HG03135 (cell line): Measurements from ENCODE around the gene ARGLU1.
A peak's percentile ranks its signal among the peaks of the same experiment; 100 is the strongest.

ENCODE experiments used
- ATAC-seq: cut with Tn5 transposase; IDR thresholded peaks from one replicate; pipeline ENCODE4 v1.9.1; 2021; ENCODE audit warnings: mild to moderate bottlenecking, moderate library complexity; ENCODE audit not compliant: unreplicated experiment

Gene ARGLU1

DNA sequence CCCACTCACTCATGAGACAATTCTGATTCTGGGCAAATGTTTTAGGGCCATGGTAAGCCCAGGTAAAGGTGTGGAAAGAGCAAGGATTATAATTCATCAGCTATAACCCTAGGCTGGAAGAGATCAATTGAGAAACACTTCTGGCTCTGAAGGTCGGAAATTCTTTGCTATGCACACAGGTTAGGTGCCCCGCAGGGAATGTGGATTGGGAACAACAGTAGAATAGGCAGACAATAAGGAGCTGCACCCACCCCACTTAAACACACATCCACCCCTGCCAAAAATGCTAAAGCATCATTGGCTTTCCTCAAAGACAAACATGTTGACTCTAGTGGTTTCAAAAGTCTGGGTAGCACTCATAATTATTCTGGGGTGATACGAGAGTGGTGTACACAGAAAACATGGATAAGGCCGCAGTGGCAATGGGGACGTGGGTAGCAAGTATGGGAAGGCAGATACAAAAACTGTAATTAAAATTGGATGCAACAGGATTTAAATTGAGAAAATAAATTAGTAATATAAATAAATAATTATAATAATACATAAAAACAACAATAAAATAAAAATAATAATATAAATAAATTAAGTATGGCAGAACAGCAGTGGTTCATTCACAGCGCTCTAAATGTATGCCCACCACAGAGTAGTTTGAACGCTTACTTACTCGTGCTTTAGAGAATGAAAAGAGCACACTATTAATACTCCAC is 41.0 kb downstream of the ARGLU1 start:
- ATAC-seq: no peak

DNA sequence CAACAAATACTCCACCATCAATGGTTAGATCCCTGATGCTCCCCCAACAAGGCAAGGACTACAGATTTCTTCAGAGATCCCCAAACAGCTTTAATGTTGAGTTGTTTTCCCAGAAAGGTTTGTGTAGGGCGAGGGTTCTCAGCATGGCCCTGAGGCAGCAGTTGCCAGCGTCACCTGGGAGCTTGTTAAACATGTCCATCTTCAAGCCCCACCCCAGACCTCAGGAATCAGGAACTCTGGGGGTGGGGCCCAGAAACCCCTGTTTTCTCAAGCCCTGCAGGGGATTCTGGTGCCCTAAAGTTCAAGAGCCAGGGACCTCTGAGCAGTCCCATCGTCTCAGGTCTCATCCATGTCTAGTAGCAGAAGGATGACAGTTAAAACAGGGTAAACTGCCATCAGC is 42.1 kb downstream of the ARGLU1 start:
- ATAC-seq: no peak

DNA sequence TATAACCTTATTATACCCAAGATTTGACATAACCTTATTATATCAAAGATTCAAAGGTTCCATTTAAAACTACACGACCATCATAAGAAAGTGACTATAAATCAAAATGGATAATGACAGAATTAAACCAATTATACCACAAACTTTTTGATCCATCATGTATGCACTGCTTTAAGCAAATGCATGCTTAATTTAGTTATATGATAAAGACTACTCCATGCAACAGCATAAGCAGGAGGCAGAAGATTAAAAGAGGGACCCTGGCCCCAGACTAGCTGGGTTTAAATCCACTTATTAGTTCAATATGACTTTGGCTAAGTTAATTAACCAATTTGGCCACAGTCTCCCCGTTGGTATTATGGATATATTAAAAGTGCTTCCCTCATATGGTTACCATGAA is 43.8 kb downstream of the ARGLU1 start:
- no peak for ATAC-seq

DNA sequence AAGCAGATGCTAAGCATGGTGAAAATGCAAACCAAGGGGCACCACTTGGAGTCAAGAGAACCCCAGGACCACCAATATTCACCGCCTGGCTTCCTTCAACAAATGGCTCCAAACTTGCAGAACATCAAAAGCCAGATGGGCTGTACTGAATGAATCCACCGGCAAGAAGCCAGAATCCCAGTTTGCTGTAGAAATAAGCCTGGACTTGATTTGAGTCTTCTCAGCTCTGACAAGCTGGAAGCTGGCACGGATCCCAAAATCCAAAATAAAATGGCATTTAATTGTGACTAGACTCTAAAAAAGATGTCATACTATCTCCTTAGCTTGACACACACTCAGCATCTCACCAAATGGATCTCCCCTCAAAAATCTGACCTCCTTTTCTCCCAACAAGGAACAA is 44.4 kb downstream of the ARGLU1 start:
- ATAC-seq: no peak

DNA sequence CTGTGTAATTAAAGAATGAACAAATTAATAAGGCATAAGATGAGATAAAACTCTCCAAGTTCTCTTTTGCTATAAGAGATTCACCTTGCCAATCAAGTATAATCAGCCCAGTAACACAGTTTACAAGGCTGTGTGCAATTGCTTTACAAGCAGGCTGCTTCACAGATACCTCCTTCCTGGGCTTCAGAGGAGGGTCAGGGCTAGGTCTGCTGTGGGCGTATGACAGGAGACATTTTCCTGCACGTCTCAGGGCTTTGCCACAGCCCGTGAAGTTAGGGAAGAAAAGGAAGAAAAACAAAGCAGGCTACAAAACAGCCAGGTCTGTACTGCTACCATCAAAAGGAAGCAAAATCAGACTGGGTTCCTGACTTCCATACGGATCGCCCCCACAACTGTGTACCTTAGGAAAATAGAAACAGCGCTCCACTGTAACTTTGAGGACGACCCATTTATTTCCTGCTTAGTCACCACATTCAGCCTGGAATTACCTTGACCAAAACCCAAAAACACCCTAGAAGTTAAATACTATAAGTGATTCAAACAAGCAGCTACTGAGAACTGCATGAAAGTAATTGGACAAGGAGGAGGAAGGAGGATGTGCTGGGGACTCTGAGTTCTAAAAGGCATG is 44.9 kb downstream of the ARGLU1 start:
- no peak for ATAC-seq

DNA sequence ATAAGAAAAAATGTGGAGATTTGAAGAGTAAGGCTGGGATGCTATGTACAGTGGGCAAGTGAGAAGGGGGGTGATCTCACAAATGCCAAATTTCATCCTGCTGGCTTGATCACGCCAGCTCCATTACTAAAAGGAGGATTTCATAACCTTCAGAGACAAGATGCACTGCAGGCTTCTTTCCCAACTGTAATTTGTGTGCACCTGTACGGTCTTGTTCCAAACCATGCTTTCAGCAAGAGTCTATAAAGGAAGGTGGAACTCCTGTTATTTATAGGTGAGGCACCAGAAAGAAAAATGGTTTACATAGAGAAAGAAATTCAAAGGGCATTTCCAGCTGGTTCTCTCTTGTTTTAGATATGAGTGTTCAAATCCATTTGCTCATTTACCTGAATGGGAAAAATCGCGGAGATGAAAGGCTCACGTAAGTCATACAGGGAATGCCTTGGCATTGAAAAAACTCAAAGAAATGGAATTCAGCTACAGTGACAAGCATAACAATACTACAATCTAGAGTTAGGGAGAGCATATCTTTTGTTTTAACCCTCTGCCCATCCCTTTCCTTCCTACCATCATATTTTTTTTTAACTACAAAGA is 45.7 kb downstream of the ARGLU1 start:
- ATAC-seq: no peak

DNA sequence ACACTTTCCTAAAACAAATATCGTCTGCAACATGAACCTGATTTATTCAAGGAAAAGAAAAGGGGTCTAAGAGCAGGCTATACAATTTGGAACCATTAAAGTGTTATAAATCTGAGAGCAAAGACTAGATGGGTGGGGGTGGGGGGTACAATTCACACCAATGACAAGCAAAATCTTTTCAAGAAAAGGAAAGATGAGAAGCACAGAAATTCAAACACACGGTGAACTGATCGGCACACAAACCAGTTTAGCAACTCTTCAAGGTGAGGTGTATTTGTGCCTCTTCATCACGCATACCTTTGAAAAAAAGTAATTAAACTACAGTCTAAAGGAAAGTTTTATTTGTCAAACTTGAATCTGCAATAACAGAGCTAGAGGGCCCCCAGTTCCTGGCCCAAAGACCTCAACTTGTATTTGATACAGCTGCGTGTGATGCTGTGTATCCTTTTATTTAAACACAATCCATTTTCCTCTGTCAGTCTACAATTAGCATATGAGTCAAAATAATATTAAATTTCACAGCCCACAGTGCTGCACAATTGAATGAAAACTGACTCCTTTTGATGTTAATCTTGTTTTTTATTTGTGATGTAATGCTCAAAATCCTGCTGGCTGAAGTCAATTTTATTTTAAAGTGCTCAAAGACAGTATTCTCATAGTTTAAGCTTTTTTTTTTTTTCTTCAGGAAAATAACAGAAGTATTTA is 46.7 kb downstream of the ARGLU1 start:
- ATAC-seq: no peak

DNA sequence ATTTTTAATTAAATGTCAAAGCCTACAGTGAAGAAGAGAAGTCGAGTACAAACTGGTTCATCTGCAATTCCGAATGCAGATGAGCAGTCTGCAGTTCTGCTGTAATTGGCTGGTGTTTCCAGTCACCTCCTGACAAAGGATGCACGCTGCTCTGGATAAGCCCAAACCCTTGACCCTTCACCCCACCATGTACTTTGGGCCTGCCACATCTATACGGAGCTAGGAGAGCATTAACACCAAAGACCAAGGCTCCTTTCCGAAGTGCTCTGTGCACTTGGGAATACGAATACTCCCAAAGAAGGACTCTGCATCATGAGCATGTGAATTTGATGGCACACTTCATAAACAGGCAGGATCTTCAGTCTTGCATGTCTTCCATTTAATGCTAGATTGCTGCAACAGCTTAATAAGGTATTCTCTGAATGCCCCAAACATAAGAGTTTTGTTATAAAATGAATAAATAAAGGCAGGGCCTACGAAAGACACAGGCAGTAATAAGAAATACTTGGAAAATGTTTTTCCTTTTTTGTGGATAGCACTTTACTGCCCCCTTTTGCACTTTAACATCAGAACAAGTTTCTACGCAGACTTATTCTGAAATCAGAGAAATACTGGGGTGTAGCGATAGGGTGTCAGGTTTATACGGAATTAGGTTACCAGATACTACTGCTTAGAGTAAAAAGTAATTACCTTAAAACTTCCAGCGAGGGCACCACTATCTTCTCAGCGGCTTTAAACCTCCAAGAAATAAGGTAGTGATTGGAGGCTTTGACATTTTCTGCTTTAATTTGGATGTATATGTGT is 47.5 kb downstream of the ARGLU1 start:
- ATAC-seq: no peak

DNA sequence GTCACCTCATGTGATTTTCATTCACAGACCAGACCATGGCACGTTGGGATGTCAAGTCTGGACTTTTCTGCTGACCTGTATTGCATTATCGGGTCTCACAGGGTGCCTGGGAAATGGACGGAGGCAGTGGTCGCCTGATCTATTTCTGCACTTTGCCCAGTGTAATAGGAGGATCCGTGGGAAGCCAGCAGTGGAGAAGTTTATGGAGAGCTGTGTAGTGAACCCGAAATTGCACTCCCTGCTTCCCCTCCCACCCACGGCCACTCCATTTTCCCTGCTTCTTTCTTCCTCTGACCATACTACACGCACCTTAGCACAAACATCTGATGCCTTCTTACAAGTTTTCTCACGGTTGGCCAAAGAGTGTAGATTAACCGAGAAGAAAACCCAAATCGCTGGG is 49.4 kb downstream of the ARGLU1 start:
- no peak for ATAC-seq

DNA sequence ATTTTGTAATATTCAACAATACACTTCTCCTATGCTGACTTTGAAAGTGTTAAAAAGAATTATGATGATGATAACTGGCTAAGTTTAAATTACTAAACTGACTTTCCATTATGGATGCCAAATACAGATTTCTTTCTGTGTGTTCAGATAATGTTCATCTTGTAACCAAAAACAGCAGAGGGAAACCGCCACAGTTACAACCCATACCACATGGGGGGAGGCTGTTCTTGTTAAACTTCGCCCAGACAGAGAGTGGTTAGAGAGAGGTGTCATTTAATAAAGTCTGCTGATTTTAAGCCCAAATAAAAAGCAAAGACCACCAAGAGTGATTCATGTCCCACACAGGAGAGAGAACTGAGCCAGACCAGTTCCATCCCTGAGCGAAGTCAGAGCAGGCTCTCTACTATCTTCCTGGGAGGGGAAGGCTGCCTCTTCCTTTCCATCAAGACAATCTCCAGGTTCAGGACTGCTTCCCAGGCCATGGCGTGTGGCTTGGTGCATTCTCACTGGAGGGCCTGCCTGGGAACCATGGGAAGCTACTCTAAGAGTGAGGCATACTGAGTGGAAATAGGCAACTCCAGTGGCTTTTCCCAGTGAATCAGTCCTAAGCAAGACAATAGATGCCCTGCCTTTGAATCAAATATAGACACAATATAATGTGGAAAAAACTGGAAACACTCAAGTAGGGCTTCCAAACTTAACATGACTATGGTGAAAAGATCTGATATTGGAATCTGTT is 50.7 kb downstream of the ARGLU1 start:
- no peak for ATAC-seq

DNA sequence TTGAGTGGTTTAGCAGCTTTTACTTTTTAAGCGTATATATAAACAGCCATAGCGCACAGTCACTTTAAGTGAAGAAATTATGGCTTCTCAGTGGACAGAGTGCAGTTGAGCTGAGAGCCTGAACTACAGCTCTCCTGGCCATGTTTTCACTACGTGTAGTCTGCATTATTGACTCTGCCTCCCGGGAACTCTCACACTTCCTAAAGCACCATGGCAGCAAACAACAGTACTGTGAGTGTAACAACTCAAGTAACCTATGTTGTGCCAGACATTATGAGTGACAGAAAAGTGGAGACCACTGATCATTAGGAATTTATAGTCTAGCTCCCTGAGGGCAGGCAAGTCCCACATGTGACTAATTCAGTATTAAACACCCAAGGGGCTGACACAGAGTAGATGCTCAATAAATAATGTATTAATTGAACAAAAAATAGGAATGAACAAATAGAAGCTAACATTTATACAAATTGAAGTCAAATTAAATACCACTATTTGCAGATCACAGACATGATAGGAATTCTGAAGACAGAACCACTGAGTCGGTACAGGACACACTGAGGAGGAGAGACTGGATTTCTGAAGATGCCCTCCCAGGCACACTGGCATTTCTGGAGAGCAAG is 52.2 kb downstream of the ARGLU1 start:
- ATAC-seq: no peak

DNA sequence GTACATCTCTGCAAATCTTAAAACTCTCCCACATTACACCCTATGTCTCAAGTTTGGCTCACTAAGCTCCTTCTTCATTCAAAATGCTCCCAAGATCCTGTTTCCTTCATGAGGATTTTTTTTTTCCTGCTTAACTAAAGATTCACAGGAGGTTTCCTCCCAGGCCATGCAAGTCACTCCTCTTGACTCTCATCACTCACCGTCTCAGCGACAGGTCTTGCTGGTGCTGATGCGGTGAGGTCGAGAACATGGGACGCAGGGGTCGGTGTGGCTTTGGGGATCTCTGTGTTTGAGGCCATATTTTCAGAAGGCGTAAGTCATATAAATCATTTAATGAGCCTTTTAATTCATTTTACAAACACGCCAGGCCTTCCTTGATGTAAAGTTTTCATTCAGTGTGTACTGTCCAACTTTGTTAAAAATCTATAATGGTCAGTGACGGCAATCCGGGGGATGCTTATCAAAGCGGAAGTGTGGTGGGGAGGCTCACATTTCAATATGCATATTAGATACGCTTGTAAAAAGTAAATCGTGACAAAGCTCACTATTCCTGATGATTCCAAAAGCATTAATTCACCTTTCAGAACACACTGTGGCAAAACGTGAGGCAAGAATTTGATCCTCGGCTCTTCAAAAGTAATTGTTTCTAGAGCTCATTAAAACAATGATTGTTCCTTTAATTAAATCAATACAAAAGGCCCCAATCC is 52.9 kb downstream of the ARGLU1 start:
- no peak for ATAC-seq

DNA sequence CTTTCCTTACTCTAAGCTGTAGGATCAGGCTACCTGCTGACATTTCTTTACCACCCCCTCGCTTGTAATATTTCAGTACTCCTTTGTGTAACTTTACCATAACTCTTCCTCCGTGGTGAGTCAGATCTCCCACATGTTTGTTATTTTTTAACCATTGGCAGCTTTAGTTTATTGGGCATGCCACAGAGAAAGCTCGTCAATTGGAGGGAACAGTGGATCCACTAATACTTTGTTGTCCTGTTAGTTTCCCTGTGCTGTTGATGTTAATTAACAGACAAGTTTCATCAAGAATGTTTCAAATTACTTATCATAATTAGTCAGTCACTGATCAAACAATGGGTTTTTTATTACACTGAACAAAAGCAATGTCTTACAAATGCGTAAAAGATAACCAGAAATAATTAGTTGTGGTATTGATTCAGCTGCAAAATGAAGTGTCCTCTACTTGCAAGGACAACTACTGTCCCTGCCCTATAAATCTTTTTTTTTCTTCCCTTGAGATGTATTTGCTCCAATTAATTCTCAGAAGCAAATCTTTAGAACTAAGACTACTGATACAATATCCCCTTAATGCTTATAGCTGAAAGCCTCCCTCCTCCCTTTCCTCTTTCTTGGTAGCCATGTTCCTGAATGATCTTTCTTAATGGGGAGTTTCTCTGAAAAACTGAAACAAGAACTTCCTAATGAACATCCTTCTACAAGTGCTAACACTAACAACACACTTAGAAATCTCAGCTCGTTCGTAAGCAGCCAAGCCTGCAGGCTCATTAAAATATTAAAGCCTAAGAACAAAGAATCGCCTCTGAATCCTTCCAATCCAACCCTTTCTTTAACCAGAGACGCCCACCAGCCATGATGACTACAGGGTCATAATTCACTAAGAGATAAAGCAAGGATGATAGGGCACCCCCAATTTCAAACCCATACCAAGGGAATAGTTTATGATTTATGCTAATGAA is 54.6 kb downstream of the ARGLU1 start:
- ATAC-seq: no peak

DNA sequence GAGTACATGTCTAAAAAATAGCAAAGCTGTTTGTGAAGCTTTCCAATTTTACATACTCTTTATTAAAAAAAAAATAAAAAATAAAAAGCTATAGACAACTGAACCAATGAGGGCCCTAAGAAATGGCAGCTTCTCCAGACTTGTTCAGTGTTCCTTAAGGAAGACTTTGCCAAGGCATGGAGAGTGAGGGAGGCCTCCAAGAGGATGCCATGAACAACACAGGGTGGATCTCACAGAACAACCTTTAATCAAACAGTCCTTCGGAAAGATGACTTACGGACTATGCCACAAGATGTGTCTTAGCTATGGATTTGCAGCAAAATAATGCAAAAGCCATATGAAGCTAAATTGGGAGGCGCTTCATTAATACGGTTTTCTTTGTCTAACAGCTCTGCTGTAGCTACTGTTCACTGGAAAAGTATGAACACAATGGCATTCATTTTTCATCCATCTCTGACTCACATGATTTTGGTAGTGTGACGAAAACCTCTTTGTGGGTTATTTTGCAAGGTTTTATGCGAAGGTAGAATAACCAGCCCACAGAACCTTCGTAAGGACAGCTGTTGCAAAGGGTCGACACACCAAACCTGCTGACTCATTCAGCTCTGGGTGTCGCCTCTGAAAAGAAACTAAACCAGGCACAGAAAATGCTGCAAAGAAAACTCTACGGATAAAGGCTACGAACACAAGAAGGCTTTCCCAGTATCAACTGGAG is 60.2 kb downstream of the ARGLU1 start:
- peak; percentile 66 for ATAC-seq

DNA sequence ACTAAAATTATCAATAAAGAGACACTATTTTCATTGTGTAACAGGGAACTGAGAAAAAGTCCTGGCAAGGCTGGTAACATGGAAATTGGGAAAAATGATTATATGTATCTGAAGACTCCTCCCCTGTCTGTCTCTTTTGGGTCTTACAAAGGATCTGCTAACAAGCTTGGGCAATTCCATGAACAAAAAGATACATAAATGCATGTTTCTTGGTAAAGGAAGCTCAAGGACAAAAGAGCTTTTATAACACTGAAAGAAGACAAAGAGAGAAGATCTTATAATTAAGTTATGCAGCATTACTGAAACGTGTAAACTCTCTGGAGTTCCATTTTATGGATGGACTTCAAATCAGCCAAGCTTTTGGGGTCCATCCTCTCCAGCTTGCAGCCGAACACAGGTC is 61.7 kb downstream of the ARGLU1 start:
- no peak for ATAC-seq

DNA sequence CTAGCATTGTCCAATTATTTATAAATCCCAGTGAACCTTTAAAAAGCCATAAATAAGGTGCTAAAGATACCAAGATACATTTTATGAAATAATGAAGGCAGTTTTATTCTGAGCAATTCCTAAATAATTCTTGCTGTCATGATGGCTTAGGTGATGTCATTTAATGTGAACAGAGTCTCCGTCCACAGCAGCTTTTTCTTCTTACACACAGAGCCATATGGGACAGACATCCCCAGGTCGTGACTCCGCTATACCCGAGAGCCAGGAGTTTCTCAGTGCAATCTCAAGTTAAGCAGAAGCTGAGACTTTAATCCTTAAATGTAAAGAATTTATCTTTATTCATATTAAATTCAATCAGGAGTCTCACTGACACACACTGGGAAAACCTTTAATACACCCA is 62.2 kb downstream of the ARGLU1 start:
- no peak for ATAC-seq

DNA sequence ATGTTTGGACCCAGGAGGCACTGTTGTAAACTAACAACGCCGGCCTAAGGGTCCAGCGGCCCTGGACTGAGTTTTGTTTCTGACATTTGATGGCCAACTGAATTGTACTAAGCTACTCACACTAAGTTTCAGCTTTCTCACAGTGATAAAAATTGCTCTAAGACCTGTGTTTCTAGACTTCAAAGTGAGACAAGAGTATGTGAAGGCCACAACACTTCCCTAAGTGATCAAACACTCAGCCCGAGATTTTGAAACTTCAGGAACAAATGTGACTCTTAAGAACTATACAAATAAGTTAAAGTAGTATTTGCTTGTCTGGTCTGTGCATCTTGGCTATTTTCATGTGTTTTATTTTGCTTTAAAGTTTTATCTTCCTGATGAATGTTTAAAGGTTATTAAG is 62.6 kb downstream of the ARGLU1 start:
- no peak for ATAC-seq
